Dedifferentiated amniotic fluid mesenchymal stem cell (primary cell): Measurements from ENCODE around the gene MRPL38.
"Not testable (repeated sequence)": the region's sequence is repeated elsewhere in the genome, so short reads cannot be mapped to it uniquely, and the experiment has no call there.

Source experiments
- DNase-seq: peaks from one replicate; pipeline ENCODE4 v3.0.0-alpha.2; 2016; ENCODE audit errors: extremely low spot score

Gene MRPL38

DNA sequence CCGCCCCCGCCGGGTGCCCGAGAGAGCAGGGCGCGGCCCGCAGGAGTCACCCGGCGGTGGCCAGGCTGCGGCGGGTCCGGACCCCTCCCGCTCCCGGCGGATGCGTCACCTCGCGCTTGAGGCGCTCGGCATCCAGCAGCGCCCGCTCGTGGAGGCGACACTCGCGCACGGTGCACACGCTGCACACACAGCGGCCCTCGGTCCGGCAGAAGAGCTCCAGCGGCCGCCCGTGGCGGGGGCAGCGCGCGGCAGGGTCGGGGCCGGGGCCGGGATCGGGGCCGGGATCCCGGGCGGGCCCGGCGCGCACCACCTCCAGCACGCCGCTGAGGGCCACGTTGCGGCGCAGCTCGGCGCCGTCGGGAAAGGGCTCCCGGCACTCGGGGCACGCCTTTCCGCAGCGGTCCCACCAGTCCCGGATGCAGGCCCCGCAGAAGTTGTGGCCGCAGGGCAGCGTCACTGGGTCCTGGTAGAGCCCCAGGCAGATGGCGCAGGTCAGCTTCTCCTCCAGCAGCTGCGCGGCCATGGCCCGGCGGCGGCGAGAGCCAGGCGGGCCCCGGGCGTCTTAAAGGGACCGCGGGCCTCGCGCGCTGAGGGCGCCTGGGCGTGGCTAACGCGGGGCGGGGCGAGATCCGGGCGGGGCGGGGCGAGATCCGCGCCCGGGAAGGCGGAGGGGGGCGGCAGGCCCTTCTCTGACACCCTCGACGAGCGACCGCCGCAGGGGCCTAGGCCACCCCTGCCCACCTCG, 8.1 kb downstream of the MRPL38 start, which contains the start of gene TRIM65:
Gene TRIM65, minus strand, starts transcription at position 537 of the 745 bp plus-strand sequence. Its CDS starts 14 bp downstream, at position 523.
- peak; percentile 60 for DNase-seq

DNA sequence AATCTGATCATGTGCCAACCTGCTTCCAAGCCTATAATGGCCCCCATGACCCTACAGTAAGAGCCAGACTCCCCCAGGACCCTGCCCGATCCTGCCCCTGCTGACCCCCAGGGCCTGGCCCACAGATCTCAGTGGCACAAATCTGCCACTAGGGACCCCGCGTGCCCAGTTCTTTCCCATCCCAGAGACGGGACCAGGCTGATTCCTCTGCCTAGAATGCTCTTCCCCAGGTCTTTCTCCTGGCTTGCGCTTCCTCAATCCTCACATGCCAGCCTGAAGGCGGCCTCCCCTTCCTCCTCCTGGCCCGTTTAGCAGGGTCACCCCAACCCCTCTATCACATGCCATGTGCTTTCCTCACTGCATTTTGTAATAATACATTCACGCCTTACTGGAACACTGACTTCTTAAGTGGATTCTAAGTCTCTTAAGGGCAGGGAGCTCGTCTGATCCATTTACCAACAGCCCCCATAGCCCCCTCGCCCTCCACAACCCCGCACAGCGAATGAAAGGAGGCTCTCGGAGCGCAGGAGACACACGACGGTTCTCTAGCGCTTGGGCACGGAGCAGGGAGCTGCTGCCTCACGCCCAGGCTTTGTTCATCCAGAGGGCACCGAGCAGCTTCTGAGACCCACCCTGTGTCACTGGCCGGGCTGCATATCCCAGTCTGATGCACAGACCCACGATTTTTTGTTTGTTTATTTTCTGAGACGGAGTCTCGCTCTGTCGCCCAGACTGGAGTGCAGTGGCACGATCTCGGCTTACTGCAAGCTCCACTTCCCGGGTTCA, 9.1 kb downstream of the MRPL38 start:
- no peak for DNase-seq

DNA sequence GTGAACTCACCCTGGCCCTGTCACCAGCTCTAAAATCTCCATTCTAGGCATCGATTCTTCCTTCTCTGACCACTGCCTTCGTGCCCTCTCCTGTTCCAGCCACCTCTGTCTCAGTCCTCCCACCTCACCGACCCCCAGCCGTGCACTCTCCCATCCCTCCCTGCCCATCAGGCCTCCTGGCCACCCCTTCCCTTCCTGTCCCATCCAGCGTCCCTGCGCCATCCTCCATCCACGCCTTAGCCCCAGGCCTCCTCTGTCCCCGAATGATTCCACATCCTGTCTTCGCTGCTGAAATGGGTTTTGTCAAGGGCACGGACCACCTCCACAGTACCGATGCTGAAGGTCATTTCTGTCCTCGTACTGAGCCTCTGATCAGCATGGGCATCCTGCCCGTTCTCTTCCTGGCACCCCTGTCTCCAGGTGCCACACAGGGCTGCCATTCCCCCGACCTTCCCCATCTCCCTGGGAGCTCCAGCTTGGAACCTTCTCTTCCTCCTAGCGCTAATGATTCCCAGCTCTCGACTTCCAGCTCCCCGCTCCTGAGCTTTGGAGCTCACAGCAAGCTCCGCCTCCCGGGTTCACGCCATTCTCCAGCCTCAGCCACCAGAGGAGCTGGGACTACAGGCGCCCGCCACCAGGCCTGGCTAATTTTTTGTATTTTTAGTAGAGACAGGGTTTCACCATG, 10.5 kb downstream of the MRPL38 start:
- DNase-seq = no peak

DNA sequence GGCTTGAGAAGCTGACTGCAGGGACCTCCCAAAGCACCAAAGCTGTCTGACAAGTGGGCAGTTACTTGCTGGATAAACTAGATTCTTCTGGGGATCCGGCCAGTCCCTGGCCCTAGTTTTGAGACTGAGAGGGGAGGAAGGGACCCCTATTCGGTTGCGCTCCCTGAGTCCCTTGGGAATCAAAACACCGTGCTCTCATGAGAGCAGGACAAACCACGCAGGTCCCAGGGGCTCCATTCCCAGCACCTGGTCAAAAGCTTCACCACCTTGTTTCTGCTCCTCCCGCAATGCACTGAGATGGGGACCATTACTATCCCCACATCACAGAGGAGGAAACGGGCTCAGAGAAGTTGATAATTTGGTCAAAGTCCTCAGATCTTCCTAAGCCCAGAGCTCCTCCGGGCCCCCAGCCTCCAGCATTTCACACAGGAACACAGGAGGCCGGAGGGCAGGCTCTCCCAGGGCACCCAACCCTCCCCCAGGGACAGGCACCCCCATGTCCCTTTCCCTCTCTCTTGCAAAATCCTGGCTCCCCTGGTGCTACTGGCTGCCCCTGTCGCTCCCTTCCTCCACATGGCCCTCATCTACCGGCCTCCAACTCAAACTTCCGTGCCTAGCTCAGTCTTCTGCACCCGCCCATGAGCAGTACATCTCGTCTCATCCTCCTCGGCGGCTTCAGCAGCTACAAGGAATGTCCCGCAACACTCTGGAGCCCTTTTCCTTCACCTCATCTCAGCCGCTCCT, 11.2 kb downstream of the MRPL38 start:
- no peak for DNase-seq

DNA sequence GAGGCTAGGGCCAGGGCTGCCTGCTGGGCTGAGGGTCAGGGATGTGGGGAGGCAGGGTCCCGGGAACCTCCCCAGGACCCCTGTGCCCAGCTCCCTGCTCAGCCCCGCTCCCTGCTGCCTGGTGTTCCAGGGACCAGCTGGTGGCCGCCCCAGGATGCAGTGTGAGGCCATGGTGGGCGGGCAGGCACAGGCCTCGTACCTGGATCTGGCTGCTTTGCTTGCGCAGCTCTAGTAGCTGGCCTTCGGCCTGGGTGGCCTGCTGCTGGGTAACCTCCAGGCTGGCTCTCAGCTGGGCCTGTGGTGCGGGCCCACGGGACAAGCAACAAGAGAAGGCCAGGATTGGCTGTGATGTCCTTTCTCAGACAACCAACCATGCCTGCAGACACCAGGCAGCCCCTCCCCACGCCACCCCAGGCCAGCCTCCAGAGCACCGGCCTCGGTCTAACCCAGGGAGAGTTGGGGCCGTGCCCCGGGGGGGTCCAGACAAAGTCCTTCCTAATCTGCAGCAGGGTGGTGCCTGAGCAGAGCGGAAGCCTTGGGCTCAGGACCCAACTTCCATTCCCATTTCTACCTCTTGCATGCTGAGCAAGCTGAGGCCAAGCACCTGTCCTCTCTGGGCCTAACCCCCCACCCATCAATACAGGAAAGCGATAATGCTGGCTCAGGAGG, 12.0 kb downstream of the MRPL38 start:
- DNase-seq = no peak

DNA sequence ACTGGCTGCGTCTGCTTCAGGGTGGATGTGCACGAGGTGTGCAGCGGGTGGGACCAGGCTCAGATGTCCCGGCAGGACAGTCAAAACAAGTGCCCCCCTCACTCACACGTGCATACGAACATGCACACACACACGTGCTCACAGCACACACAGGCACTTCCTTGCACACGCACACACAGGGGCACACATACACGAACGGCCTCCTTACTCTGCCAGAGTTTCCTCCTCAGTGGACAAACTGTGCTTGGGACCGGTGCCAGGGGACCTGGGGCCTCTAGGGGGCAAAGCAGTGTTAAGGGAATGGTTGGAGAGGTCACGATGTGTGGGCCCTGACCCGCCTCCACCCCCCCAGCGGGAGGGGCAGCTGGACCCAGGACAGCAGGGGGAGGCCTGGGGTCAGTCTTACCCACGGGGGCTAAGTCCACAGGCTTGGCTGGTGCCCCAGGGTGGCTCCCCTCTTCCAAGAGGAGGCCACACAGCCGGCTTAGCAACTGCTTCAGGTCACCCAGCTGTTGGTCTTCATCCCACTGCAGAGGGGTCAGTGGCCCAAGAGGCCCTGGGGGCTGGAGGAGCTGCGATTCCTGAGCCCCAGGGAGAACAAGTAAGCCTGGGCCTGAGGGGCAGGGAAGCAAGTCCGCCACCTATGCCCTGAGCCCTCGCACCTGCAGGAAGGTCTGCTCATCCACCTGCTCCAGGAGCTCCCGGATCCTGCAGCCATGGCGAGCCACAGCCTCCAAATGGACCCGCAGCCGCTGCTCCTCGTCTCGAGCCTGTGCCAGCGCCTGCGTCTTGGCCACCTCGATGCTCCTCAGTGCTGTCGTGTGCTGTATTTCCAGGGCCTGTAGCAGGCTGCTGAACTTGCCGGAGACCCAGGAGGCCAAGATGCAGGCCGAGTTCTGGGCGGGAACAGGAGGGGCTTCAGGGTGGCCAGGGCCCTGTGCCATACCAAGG, 12.8 kb downstream of the MRPL38 start:
- no peak for DNase-seq

DNA sequence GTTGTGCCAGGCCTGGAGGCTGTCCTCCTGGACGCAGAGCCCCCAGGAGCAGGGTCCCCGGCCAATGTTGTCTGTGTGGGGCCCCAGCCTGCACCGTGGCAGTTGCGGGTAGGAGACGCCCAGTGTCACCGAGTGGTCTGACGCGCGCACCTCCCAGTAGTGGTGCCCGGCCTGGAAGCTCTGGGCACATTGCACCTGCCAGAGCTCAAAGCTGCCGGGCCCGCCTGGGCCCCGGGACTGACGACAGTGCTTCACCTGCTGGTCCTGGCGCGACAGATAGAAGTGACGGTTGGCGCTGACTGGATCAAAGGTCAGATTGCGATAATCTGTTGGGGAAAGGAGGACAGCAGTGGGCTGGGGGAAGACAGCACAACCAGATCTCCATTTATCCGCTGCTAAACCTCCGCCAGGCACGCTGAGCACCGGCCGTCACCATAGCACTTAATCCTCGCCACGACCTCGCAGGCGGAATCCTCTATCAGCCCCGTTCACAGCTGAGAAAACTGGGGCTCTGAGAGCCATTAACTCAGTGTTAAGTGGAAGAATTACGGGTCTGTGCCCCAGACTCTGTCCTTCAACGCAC, 13.6 kb downstream of the MRPL38 start:
- no peak for DNase-seq

DNA sequence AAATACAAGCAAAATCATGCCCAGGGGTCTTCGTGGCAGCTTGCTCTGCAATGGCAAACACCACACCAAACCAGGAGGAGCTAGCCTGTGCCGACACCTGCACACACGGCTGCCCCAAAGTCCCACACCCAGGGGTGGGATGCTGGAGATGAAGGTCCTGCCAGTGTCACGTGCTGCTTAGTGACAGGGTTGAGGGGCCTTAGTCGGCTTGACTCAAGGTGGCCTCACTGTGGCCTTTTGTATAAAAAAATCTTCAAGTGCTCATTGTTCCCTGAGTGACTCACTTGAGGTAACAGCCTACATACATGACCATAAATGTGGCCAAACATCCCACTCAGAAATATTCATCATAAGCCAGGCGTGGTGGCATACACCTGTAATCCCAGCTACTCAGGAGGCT, 15.2 kb downstream of the MRPL38 start:
- no peak for DNase-seq

DNA sequence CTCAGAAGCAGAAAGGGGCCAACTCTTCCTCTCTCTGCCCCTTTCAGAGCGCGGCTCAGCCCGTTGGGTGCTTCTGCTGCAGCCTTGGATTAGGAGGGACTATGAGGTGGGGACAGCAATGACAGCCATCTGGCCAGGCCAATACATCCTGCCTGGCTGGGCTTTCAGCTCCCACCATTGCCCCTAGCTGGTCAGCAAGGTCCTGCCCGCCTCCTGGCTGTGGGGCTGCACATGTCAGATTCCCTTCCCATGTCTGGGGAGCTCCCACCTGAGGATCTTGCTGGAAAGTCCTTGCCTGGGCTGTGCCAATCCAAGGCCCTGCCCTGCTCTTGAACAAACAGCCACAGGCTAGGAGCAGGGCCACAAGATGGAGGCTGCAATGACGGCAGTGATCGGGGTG, 16.2 kb downstream of the MRPL38 start:
- DNase-seq = no peak

DNA sequence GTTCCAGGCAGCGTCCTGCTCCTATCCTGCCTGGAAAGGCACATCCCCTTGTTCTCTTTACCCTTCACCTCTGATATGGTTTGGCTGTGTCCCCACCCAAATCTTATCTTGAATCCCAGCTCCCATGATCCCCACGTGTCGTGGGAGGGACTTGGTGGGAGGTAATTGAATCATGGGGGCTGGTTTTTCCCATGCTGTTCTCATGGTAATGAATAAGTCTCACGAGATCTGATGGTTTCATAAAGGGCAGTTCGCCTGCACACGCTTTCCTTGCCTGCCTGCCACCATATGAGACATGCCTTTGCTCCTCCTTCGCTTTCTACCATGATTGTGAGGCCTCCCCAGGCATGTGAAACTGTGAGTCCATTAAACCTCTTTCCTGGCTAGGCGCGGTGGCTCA, 18.8 kb downstream of the MRPL38 start:
- not testable (repeated sequence) for DNase-seq

DNA sequence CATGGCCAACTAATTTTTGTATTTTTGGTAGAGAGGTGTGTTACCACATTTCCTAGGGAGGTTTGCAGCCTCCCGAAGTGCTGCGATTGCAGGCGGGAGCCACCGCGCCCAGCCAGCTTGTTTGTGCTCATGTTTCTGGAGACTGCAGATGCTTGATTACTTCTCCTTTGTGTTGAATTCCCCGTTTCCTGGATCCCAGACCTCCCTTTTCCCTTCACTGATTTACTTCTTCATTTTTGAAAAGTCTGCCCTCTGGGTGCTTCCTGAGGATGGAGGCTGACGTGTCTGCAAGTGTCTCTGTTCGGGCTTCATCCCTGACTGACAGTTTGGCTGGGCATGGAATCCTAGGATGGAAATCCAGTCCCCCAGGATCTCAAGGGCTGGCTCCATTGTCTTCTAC, 19.3 kb downstream of the MRPL38 start:
- DNase-seq = no peak

DNA sequence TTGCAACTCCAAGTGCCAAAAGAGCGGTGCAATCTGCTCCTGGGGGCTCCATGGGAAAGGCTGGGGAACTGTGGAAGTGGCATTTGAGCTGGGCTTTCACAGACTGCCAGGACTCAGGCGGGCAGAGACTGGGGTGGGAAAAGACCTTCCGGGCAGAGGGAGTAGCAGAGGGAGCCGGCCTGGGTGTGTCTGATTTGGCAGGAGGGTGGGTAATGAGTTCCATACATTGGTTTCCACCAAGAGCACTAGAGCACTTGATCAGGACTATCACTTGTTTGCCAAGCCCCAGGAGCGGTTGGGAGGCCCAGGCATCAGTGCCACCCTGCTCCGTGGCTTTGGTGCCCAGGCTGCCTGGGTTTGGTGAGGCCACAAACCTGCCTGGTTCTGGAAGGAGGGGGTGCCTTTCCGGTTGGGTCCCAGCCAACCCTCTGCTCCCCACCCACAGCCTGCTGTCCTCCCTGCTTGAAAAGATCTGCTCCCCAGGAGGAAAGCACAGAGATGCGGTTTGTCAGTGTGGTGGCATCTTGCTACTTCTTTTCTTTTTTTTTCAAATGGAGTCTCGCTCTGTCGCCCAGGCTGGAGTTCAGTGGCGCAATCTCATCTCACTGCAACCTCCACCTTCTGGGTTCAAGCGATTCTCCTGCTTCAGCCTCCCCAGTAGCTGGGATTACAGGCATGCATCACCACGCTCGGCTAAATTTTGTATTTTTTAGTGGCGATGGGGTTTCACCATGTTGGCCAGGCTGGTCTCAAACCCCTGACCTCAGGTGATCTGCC, 22.8 kb downstream of the MRPL38 start:
- no peak for DNase-seq

DNA sequence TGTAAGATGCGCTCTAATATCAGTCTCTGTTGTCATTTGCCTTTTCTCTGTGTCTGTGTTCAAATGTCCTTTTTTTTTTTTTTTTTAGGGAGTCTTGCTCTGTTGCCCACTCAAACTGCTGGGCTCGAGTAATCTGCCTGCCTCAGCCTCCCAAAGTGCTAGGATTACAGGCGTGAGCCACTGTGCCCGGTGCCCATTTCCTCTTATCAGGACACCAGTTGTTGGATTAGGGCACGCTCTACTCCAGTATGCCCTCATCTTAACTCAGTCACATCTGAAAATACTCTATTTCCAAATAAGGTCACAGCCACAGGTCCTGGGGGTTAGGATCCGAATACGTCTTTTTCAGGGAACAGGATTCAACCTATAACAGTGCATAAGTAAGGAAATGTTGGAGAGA, 24.4 kb downstream of the MRPL38 start:
- no peak for DNase-seq

DNA sequence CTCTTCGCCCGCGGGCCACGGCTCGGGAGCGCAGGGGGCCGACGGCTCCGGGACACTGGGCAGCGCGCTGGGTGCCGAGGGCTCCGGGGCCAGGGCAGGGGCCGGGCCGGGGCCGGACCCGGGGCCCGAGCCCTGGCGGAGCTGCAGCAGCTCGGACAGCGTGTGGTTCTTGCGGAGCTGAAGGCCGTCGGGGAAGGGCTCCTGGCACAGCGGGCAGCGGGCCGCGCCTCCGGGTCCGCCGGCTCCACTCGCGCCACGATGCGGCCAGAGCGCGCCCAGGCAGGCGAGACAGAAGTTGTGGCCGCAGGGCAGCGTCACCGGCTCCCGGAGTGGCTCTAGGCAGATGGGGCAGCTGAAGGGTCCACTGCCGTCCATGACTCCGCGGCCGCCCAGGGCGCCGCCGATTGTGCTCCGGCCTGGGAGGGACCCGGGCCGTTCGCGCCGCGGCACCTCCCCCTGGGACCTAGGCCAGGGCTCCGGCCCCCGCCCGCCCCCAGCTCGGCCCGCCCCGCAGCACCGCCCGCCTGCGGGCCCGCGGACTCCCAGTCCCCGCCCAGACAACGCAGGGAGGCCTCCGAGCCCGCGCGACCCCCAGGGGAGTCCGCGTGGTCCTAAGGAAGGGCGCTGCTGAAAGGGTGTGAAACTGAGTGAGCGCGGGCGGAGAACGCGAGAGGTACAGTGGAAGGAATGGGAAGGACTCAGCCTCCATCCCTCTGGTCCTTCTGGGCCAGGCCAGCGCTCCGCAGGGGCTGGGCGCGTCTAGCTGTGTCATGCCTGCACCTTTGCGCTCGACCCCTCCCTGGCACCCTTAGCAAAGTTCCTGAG, 26.3 kb downstream of the MRPL38 start, which contains the start of gene TRIM47:
Gene TRIM47, minus strand, starts transcription at position 408 of the 825 bp plus-strand sequence. Its CDS starts 33 bp downstream, at position 375.
- no peak for DNase-seq

DNA sequence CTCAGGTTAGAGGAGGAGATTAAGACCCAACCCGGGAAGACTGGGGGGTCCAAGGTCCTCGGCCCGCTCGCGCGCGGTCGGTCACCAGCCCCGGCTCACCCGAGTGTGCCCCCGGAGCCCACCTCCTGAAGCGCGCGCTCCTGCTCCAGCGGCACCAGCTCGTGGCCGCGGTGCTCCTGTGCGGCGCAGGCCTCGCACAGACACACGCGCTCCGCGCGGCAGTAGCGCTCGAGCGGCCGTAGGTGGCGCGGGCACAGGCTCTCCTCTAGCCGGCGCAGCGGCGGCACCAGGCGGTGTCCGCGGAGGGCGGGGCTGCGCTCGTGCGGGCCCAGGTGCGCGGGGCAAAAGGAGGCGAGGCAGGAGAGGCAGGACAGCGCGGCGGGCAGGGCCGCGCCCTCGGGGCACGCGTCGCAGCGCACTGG, 26.9 kb downstream of the MRPL38 start:
- no peak for DNase-seq

DNA sequence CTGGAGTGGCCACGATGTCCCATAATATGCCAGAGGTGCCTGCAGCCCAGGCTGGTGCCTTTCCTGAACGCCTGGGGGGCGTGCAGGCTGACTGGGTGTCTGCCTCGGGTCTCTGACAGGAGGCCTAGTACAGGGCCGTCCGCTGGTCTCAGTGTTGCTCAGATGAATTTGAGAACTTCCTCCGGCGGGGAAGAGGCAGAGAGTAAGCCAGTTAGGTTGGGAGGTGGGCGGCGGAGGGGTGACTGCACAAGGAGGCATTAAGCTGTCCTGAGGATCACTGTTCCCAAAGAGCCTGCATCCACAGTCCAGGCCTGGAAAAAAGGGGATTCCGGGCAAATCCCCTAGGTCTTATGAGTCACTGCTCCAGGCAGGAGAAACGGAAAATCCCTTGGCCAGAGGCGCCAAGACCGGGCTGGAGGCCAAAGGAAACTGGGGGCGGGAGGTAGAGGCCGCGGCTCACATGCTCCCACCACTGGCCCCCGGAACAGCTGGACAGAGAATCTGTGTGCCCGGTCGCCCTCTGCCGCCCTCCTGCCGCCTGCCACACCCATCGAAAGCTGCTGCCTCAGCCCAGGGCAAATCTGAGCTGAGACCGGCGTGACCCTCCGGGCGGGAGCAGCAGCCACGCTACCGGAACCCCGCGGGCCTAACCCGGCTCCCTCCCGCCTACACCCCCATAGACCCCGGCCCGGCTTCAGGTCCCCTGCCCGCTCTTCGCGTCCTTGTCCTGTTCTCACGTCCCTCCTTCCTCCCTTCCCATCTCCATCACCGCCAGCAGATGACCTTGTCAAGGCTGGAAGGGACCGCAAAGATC, 27.5 kb downstream of the MRPL38 start:
- DNase-seq = peak; percentile 94
